Measurements from ENCODE around the gene GPR183. TPM values are rescaled to one million over a fixed set of nuclear protein-coding genes. Genes with fewer than 3 reads are reported as not detected.

GPR183 gene
- total and polyA plus RNA-seq, 12 donors: 0.94 to 15.0 (median 8.3) TPM

- Histone ChIP-seq H3K4me1 (replicated peaks in 1 of 2) (no peaks in the 10 kb centered on the region), H3K4me3 (no peak overlapping the region), H3K9me3 (replicated peaks in 1 of 3) (no peaks in the 10 kb centered on the region), H3K27me3 (no peaks in the 10 kb centered on the region), H3K27ac (no peak overlapping the region), H3K36me3 (replicated peaks in 1 of 2) (no peaks in the 10 kb centered on the region)
- 79 to 84% (median 80%) methylated on average over 7 of the region's 7 CpGs for WGBS, 4 donors
- no peak for TF ChIP-seq POLR2A (IDR thresholded peaks at IDR 0.05)
- TF ChIP-seq CTCF (IDR thresholded peaks at IDR 0.05): no peak
- no peak for DNase-seq
- intact Hi-C loops (cut with DNase I): no loop called here
Measured at GRCh38 chr13:99294958-99295357, 12.2 kb downstream of the GPR183 start.

- no peak for DNase-seq
- no peaks in the 10 kb centered on the region for H3K27me3 ChIP-seq
- no peak for TF ChIP-seq CTCF (IDR thresholded peaks at IDR 0.05)
- no peaks in the 10 kb centered on the region for H3K36me3 ChIP-seq (replicated peaks in 1 of 2)
- H3K4me3 ChIP-seq: no peak overlapping the region
- H3K4me1 ChIP-seq (replicated peaks in 1 of 2): no peaks in the 10 kb centered on the region
- no peak overlapping the region for H3K27ac ChIP-seq
- intact Hi-C loops (cut with DNase I): no loop called here
- no peaks in the 10 kb centered on the region for H3K9me3 ChIP-seq (replicated peaks in 1 of 3)
Measured at GRCh38 chr13:99294198-99294597, 13.0 kb downstream of the GPR183 start.

GRCh38 chr13:99293178-99293577 is 14.0 kb downstream of the GPR183 start:
- TF ChIP-seq CTCF (IDR thresholded peaks at IDR 0.05) (no peak), POLR2A (IDR thresholded peaks at IDR 0.05) (no peak)
- Histone ChIP-seq H3K9me3 (replicated peaks in 1 of 3) (no peaks in the 10 kb centered on the region), H3K4me3 (no peak overlapping the region), H3K4me1 (replicated peaks in 1 of 2) (no peaks in the 10 kb centered on the region), H3K27ac (peak overlapping the region in 1 of 5 donors; percentile 11), H3K27me3 (no peaks in the 10 kb centered on the region), H3K36me3 (replicated peaks in 1 of 2) (no peaks in the 10 kb centered on the region)
- WGBS, 4 donors: 70 to 93% (median 80%) methylated on average over 2 of the region's 2 CpGs
- intact Hi-C loops (cut with DNase I): no loop called here
- DNase-seq: no peak

GRCh38 chr13:99290894-99291293 is 16.3 kb downstream of the GPR183 start:
- Histone ChIP-seq H3K27me3 (no peaks in the 10 kb centered on the region), H3K27ac (no peak overlapping the region), H3K4me3 (no peak overlapping the region), H3K4me1 (replicated peaks in 1 of 2) (peaks cover 0 to 9% of the 10 kb centered on the region in 2 donors), H3K9me3 (replicated peaks in 1 of 3) (no peaks in the 10 kb centered on the region), H3K36me3 (replicated peaks in 1 of 2) (no peaks in the 10 kb centered on the region)
- DNase-seq: no peak
- no peak for TF ChIP-seq CTCF (IDR thresholded peaks at IDR 0.05)
- no peak for TF ChIP-seq POLR2A (IDR thresholded peaks at IDR 0.05)
- 79 to 91% (median 87%) methylated on average over 3 of the region's 3 CpGs for WGBS, 4 donors
- intact Hi-C loops (cut with DNase I): no loop called here

All from adrenal gland (tissue), 12 donors.